Adipocyte (in vitro differentiated cells): ENCODE data around the gene BEGAIN.

Source experiments
- DNase-seq: peaks from one replicate; pipeline ENCODE4 v3.0.0-alpha.2; 2015; ENCODE audit warnings: low read depth
- H3K27me3 ChIP-seq: replicated peaks from 2 replicates; pipeline ENCODE4 v1.7.0; 2013; ENCODE audit warnings: mild to moderate bottlenecking, low read length, moderate library complexity; ENCODE audit not compliant: control insufficient read depth, insufficient read depth
- H3K36me3 ChIP-seq: 2 replicates; pipeline ENCODE4 v1.7.0; 2013; ENCODE audit warnings: low read length, mild to moderate bottlenecking, moderate library complexity; ENCODE audit not compliant: control insufficient read depth, insufficient read depth, severe bottlenecking
- H3K4me1 ChIP-seq: 2 replicates; pipeline ENCODE4 v1.7.0; 2013; ENCODE audit warnings: mild to moderate bottlenecking, low read length, moderate library complexity; ENCODE audit not compliant: control insufficient read depth, insufficient read depth
- H3K4me3 ChIP-seq: 2 replicates; pipeline ENCODE4 v1.7.0; 2013; ENCODE audit warnings: mild to moderate bottlenecking, low read length, moderate library complexity
- H3K9ac ChIP-seq: 2 replicates; pipeline ENCODE4 v1.7.0; 2013; ENCODE audit warnings: mild to moderate bottlenecking, low read length, moderate library complexity
- H3K9me3 ChIP-seq: 2 replicates; pipeline ENCODE4 v1.7.0; 2013; ENCODE audit warnings: mild to moderate bottlenecking, low read length, moderate library complexity; ENCODE audit not compliant: control insufficient read depth

Gene BEGAIN

GRCh38 chr14:100587086-100587762 is at the start of gene BEGAIN:
BEGAIN (minus strand) TSS chr14:100587417; CDS start chr14:100587290, 127 bp downstream.
- H3K4me1 ChIP-seq = peaks cover 3% of the 10 kb centered on the region
- H3K4me3 ChIP-seq = peak within 1 kb of the TSS; percentile 76
- H3K36me3 ChIP-seq = no peaks in the 10 kb centered on the region
- H3K9me3 ChIP-seq = no peaks in the 10 kb centered on the region
- H3K27me3 ChIP-seq = peaks cover 47% of the 10 kb centered on the region
- DNase-seq = peak; percentile 32
- H3K9ac ChIP-seq = no peak within 1 kb of the TSS

GRCh38 chr14:100636559-100636958 is 49.3 kb upstream of the BEGAIN start:
- Histone ChIP-seq H3K4me1 (no peaks in the 10 kb centered on the region), H3K4me3 (no peak overlapping the region), H3K36me3 (no peaks in the 10 kb centered on the region), H3K27me3 (peaks cover 40% of the 10 kb centered on the region), H3K9me3 (no peaks in the 10 kb centered on the region), H3K9ac (no peak overlapping the region)
- DNase-seq = no peak

GRCh38 chr14:100634026-100634425 is 46.8 kb upstream of the BEGAIN start:
- H3K4me1 ChIP-seq = no peaks in the 10 kb centered on the region
- peaks cover 33% of the 10 kb centered on the region for H3K27me3 ChIP-seq

GRCh38 chr14:100633406-100633805 is 46.2 kb upstream of the BEGAIN start:
- H3K27me3 ChIP-seq = peaks cover 34% of the 10 kb centered on the region
- DNase-seq = no peak
- no peaks in the 10 kb centered on the region for H3K4me1 ChIP-seq
- no peak overlapping the region for H3K9ac ChIP-seq
- no peaks in the 10 kb centered on the region for H3K9me3 ChIP-seq
- H3K4me3 ChIP-seq = no peak overlapping the region
- H3K36me3 ChIP-seq = no peaks in the 10 kb centered on the region

More at GRCh38 chr14:100634026-100634425, 46.8 kb upstream of the BEGAIN start:
- Histone ChIP-seq H3K9me3 (no peaks in the 10 kb centered on the region), H3K9ac (no peak overlapping the region), H3K36me3 (no peaks in the 10 kb centered on the region), H3K4me3 (no peak overlapping the region)
- DNase-seq = no peak

- Histone ChIP-seq H3K9me3 (peaks cover 27% of the 10 kb centered on the region), H3K4me3 (no peak overlapping the region), H3K4me1 (no peaks in the 10 kb centered on the region), H3K36me3 (no peaks in the 10 kb centered on the region), H3K9ac (no peak overlapping the region), H3K27me3 (peaks cover 52% of the 10 kb centered on the region)
- DNase-seq = no peak
Observed at GRCh38 chr14:100629696-100630095, 42.5 kb upstream of the BEGAIN start.

- DNase-seq = no peak
- H3K27me3 ChIP-seq = peaks cover 51% of the 10 kb centered on the region
- no peak overlapping the region for H3K9ac ChIP-seq
- H3K36me3 ChIP-seq = no peaks in the 10 kb centered on the region
- no peaks in the 10 kb centered on the region for H3K4me1 ChIP-seq
- peaks cover 27% of the 10 kb centered on the region for H3K9me3 ChIP-seq
- H3K4me3 ChIP-seq = no peak overlapping the region
Observed at GRCh38 chr14:100629098-100629497, 41.9 kb upstream of the BEGAIN start.

- H3K27me3 ChIP-seq = peaks cover 47% of the 10 kb centered on the region
- no peak for DNase-seq
Observed at GRCh38 chr14:100628225-100628624, 41.0 kb upstream of the BEGAIN start.

GRCh38 chr14:100626614-100627013 is 39.4 kb upstream of the BEGAIN start:
- peaks cover 27% of the 10 kb centered on the region for H3K9me3 ChIP-seq
- no peak overlapping the region for H3K9ac ChIP-seq
- H3K27me3 ChIP-seq = peaks cover 55% of the 10 kb centered on the region
- DNase-seq = no peak
- H3K36me3 ChIP-seq = no peaks in the 10 kb centered on the region
- no peaks in the 10 kb centered on the region for H3K4me1 ChIP-seq
- no peak overlapping the region for H3K4me3 ChIP-seq

More at GRCh38 chr14:100628225-100628624, 41.0 kb upstream of the BEGAIN start:
- Histone ChIP-seq H3K9me3 (peaks cover 27% of the 10 kb centered on the region), H3K9ac (no peak overlapping the region), H3K4me1 (no peaks in the 10 kb centered on the region), H3K36me3 (no peaks in the 10 kb centered on the region), H3K4me3 (no peak overlapping the region)

- peaks cover 27% of the 10 kb centered on the region for H3K9me3 ChIP-seq
- H3K27me3 ChIP-seq = peaks cover 78% of the 10 kb centered on the region
- H3K36me3 ChIP-seq = no peaks in the 10 kb centered on the region
- DNase-seq = no peak
- H3K4me3 ChIP-seq = no peak overlapping the region
- H3K4me1 ChIP-seq = no peaks in the 10 kb centered on the region
- no peak overlapping the region for H3K9ac ChIP-seq
Observed at GRCh38 chr14:100623961-100624360, 36.7 kb upstream of the BEGAIN start.

- Histone ChIP-seq H3K9ac (no peak overlapping the region), H3K27me3 (peaks cover 79% of the 10 kb centered on the region), H3K9me3 (peaks cover 27% of the 10 kb centered on the region), H3K36me3 (no peaks in the 10 kb centered on the region), H3K4me1 (no peaks in the 10 kb centered on the region), H3K4me3 (no peak overlapping the region)
- no peak for DNase-seq
Observed at GRCh38 chr14:100623557-100623956, 36.3 kb upstream of the BEGAIN start.

- Histone ChIP-seq H3K27me3 (peaks cover 77% of the 10 kb centered on the region), H3K9me3 (peaks cover 27% of the 10 kb centered on the region), H3K9ac (no peak overlapping the region), H3K36me3 (no peaks in the 10 kb centered on the region), H3K4me1 (peaks cover 1% of the 10 kb centered on the region), H3K4me3 (no peak overlapping the region)
- DNase-seq = no peak
Observed at GRCh38 chr14:100622708-100623485, 35.7 kb upstream of the BEGAIN start.
